ENCODE measurements around the gene DNAJB1. TPM values are rescaled to one million over a fixed set of nuclear protein-coding genes. Genes with fewer than 3 reads are reported as not detected.

DNAJB1 gene
- total and polyA plus RNA-seq, 10 of the 15 experiments (the other 5 are each of a cell fraction or from before 2014, with no cell fraction given): 4.8 to 65.8 (median 34.9) TPM

DNA sequence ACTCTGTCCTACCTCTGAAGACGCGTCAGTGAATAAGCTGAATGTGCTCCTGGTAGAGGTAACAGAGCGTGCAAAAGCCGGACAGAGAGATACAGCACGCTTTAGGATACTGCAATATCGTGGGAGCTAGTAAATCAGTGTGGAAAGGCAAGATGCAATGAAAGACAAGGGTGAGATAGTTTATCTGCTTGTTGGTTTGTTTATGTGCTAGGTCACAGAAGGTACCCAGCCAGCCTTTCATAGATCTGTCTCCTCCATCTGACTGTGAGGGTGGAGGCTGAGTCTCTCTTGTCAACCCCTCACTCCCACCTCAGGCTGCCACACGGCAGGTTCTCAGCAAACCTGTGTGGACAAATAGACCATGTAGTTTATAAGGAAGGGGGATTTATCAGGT, 21.4 kb downstream of the DNAJB1 start:
- CTCF ChIA-PET: interaction anchor here (1.7 to 2.1 kb wide), 4 partner anchors 9 to 60 kb away, joined by 5 to 10 read pairs (median 7); no protein-coding TSS in a partner anchor
- intact Hi-C loops (cut with micrococcal nuclease; ENCODE audit: unreplicated experiment) (no loop called here), in situ Hi-C loops (cut with MboI) (no loop called here)
- Histone ChIP-seq H3K79me2 (ENCODE audit: control insufficient read depth, insufficient read depth, low read length) (no peaks in the 10 kb centered on the region), H3K4me1 (ENCODE audit: control insufficient read depth, insufficient read depth, low read length) (peaks cover 2% of the 10 kb centered on the region; the same call in 1 of the 2 replicates), H3K27ac (ENCODE audit: control insufficient read depth, insufficient read depth) (no peak overlapping the region), H4K20me1 (ENCODE audit: control insufficient read depth, insufficient read depth) (no peaks in the 10 kb centered on the region), H3K4me3 (no peak overlapping the region), H3K36me3 (ENCODE audit: control insufficient read depth in 2 of 2, insufficient read depth in 2 of 2, low read length in 1 of 2) (no peaks in the 10 kb centered on the region), H3K27me3 (replicated peaks in 1 of 2; ENCODE audit: control insufficient read depth in 2 of 2, insufficient read depth in 2 of 2, low read length in 1 of 2) (no peaks in the 10 kb centered on the region), H3K4me2 (ENCODE audit: control insufficient read depth, insufficient read depth) (peak overlapping the region; percentile 89), H2AFZ (ENCODE audit: control insufficient read depth, low read depth, low read length) (peak overlapping the region; percentile 97; the same call in 1 of the 2 replicates), H3K9ac (ENCODE audit: control insufficient read depth, insufficient read depth, low read length) (no peak overlapping the region), H3K9me3 (replicated peaks; ENCODE audit: control insufficient read depth, insufficient read depth, low read length) (no peaks in the 10 kb centered on the region)
- RAD21 ChIA-PET (ENCODE audit: unreplicated experiment): no interaction called here
- DNase-seq (ENCODE audit: low read depth, low spot score): no peak
- ATAC-seq: no peak
- POLR2A ChIA-PET: interaction anchor here (1.2 kb wide), 1 partner anchor 9 kb away, joined by 5 read pairs; no protein-coding TSS in a partner anchor
- WGBS (ENCODE audit: insufficient coverage, insufficient replicate concordance, low lambda C conversion rate, missing lambda C conversion rate): 72% methylated on average over 7 of the region's 7 CpGs
- no TSS peak for BruUV-seq (replicated peaks)
- SMC1A ChIA-PET (ENCODE audit: uncharacterized antibody, unreplicated experiment): interaction anchor here (1.3 kb wide), 1 partner anchor 13 kb away, joined by 3 read pairs; no protein-coding TSS in a partner anchor
- TF ChIP-seq, protein P1, sequence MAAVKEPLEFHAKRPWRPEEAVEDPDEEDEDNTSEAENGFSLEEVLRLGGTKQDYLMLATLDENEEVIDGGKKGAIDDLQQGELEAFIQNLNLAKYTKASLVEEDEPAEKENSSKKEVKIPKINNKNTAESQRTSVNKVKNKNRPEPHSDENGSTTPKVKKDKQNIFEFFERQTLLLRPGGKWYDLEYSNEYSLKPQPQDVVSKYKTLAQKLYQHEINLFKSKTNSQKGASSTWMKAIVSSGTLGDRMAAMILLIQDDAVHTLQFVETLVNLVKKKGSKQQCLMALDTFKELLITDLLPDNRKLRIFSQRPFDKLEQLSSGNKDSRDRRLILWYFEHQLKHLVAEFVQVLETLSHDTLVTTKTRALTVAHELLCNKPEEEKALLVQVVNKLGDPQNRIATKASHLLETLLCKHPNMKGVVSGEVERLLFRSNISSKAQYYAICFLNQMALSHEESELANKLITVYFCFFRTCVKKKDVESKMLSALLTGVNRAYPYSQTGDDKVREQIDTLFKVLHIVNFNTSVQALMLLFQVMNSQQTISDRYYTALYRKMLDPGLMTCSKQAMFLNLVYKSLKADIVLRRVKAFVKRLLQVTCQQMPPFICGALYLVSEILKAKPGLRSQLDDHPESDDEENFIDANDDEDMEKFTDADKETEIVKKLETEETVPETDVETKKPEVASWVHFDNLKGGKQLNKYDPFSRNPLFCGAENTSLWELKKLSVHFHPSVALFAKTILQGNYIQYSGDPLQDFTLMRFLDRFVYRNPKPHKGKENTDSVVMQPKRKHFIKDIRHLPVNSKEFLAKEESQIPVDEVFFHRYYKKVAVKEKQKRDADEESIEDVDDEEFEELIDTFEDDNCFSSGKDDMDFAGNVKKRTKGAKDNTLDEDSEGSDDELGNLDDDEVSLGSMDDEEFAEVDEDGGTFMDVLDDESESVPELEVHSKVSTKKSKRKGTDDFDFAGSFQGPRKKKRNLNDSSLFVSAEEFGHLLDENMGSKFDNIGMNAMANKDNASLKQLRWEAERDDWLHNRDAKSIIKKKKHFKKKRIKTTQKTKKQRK (IDR thresholded peaks at IDR 0.05; ENCODE audit: low read depth, low read length): no peak
- TF ChIP-seq CBX5 (IDR thresholded peaks at IDR 0.05; ENCODE audit: low read depth) (no peak), RBBP5 (conservative IDR thresholded peaks at IDR 0.05) (no peak), IRF4 (IDR thresholded peaks at IDR 0.05; ENCODE audit: low read depth, low read length) (no peak), CREB1 (IDR thresholded peaks at IDR 0.05; ENCODE audit: low read depth) (no peak), EZH2 (IDR thresholded peaks at IDR 0.05; ENCODE audit: borderline replicate concordance, control insufficient read depth, low read depth, low read length) (no peak), ZNF24 (IDR thresholded peaks at IDR 0.05) (no peak)
- TF ChIP-seq, protein P2, sequence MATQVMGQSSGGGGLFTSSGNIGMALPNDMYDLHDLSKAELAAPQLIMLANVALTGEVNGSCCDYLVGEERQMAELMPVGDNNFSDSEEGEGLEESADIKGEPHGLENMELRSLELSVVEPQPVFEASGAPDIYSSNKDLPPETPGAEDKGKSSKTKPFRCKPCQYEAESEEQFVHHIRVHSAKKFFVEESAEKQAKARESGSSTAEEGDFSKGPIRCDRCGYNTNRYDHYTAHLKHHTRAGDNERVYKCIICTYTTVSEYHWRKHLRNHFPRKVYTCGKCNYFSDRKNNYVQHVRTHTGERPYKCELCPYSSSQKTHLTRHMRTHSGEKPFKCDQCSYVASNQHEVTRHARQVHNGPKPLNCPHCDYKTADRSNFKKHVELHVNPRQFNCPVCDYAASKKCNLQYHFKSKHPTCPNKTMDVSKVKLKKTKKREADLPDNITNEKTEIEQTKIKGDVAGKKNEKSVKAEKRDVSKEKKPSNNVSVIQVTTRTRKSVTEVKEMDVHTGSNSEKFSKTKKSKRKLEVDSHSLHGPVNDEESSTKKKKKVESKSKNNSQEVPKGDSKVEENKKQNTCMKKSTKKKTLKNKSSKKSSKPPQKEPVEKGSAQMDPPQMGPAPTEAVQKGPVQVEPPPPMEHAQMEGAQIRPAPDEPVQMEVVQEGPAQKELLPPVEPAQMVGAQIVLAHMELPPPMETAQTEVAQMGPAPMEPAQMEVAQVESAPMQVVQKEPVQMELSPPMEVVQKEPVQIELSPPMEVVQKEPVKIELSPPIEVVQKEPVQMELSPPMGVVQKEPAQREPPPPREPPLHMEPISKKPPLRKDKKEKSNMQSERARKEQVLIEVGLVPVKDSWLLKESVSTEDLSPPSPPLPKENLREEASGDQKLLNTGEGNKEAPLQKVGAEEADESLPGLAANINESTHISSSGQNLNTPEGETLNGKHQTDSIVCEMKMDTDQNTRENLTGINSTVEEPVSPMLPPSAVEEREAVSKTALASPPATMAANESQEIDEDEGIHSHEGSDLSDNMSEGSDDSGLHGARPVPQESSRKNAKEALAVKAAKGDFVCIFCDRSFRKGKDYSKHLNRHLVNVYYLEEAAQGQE (IDR thresholded peaks at IDR 0.05; ENCODE audit: low read depth, low read length): no peak
- FAIRE-seq: peak; percentile 7
